ENCODE results near the gene ST7L. TPM values are rescaled to one million over a fixed set of nuclear protein-coding genes. Genes with fewer than 3 reads are reported as not detected.

Gene ST7L
- total RNA-seq, 1 experiment from 2014 or later, result 22.1 TPM

DNA sequence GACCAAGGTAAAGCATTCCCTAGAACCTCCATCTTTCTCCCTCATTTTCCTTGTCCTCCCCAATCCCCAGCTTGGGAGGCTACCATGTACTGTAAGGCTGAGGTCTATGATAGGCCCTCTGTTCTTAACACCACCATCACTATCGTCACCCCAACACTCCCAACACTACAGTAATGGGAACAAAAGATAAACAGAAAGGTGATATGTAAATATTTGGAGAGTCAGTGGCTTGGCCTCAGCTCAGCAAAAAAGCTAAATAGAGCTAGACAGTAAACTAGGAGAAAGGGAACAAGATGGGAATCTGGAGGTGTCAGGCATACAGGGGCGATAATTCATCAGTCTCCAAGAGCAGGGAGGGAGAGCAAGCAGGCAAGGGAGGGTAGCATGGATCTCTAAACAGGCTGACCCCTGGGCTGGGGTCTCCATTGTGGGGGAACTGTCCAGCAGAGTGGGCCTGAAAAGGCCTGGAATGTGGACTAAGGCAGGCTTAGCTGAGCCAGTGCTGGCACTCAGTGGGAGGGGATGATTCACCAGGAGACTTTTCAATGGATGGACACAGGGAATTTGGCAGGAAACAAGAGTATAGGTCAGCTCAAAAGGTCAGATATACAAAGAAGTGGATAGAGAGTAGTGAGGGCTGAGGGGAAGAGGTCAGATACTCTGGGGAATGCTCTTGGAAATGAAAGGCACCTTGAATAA is 103.5 kb downstream of the ST7L start:
- ChIA-PET CTCF (no interaction called here), POLR2A (ENCODE audit: unreplicated experiment) (no interaction called here)
- H4K20me1 ChIP-seq (ENCODE audit: insufficient read depth), result no peaks in the 10 kb centered on the region
- peak overlapping the region; percentile 33 for H3K4me2 ChIP-seq
- intact Hi-C loops (cut with micrococcal nuclease; ENCODE audit: unreplicated experiment), result no loop called here
- no peaks in the 10 kb centered on the region for H3K9me2 ChIP-seq (ENCODE audit: insufficient read depth)
- H2AFZ ChIP-seq, result no peak overlapping the region
- H3K27me3 ChIP-seq (ENCODE audit: insufficient read depth, low read depth), result no peaks in the 10 kb centered on the region
- peak in 1 of 2 experiments; percentile 63 for DNase-seq
- BruUV-seq (replicated peaks), result no TSS peak
- peak overlapping the region; percentile 17; the same call in 1 of the 2 replicates for H3K27ac ChIP-seq
- peaks cover 9% of the 10 kb centered on the region for H3F3A ChIP-seq (ENCODE audit: insufficient read depth, low read depth)
- peaks cover 18% of the 10 kb centered on the region for H3K4me1 ChIP-seq (replicated peaks; ENCODE audit: insufficient read depth)
- TF ChIP-seq EZH2 (IDR thresholded peaks at IDR 0.05; ENCODE audit: low read depth), result no peak
- TF ChIP-seq, protein P1, sequence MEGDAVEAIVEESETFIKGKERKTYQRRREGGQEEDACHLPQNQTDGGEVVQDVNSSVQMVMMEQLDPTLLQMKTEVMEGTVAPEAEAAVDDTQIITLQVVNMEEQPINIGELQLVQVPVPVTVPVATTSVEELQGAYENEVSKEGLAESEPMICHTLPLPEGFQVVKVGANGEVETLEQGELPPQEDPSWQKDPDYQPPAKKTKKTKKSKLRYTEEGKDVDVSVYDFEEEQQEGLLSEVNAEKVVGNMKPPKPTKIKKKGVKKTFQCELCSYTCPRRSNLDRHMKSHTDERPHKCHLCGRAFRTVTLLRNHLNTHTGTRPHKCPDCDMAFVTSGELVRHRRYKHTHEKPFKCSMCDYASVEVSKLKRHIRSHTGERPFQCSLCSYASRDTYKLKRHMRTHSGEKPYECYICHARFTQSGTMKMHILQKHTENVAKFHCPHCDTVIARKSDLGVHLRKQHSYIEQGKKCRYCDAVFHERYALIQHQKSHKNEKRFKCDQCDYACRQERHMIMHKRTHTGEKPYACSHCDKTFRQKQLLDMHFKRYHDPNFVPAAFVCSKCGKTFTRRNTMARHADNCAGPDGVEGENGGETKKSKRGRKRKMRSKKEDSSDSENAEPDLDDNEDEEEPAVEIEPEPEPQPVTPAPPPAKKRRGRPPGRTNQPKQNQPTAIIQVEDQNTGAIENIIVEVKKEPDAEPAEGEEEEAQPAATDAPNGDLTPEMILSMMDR (conservative IDR thresholded peaks at IDR 0.05), result no peak
- H3K36me3 ChIP-seq (ENCODE audit: low read depth), result no peaks in the 10 kb centered on the region
- no peaks in the 10 kb centered on the region for H3K79me2 ChIP-seq (ENCODE audit: low read depth)
- no peaks in the 10 kb centered on the region for H3K9me3 ChIP-seq (ENCODE audit: insufficient read depth, low read depth)
- H3K4me3 ChIP-seq, result no peak overlapping the region

DNA sequence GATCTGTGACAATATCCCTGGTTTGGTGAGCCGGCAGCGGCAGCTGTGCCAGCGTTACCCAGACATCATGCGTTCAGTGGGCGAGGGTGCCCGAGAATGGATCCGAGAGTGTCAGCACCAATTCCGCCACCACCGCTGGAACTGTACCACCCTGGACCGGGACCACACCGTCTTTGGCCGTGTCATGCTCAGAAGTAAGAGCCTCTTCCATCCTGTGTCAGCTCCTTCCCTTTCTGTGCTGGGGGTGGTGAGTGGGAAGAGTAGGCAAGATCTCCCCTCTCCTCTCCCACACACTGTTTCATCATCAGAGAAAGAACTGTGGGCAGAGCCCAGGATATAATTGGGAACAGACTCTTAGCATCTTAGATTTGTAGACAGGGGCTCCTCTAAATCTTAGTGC is 104.0 kb downstream of the ST7L start:
- H3K4me2 ChIP-seq, result peak overlapping the region; percentile 33
- no peak overlapping the region for H3K4me3 ChIP-seq
- no peak overlapping the region for H2AFZ ChIP-seq
- no peak for TF ChIP-seq EZH2 (IDR thresholded peaks at IDR 0.05; ENCODE audit: low read depth)
- TF ChIP-seq, protein P1 (conservative IDR thresholded peaks at IDR 0.05), result no peak
- H3K36me3 ChIP-seq (ENCODE audit: low read depth), result no peaks in the 10 kb centered on the region
- no peaks in the 10 kb centered on the region for H3K9me2 ChIP-seq (ENCODE audit: insufficient read depth)
- no peaks in the 10 kb centered on the region for H3K79me2 ChIP-seq (ENCODE audit: low read depth)
- ChIA-PET POLR2A (ENCODE audit: unreplicated experiment) (no interaction called here), CTCF (no interaction called here)
- no peaks in the 10 kb centered on the region for H4K20me1 ChIP-seq (ENCODE audit: insufficient read depth)
- H3K27ac ChIP-seq, result no peak overlapping the region
- H3K9me3 ChIP-seq (ENCODE audit: insufficient read depth, low read depth), result no peaks in the 10 kb centered on the region
- DNase-seq, result no peak
- H3K4me1 ChIP-seq (replicated peaks; ENCODE audit: insufficient read depth), result peaks cover 18% of the 10 kb centered on the region
- H3K27me3 ChIP-seq (ENCODE audit: insufficient read depth, low read depth), result no peaks in the 10 kb centered on the region
- no TSS peak for BruUV-seq (replicated peaks)
- intact Hi-C loops (cut with micrococcal nuclease; ENCODE audit: unreplicated experiment), result no loop called here
- H3F3A ChIP-seq (ENCODE audit: insufficient read depth, low read depth), result peaks cover 9% of the 10 kb centered on the region

DNA sequence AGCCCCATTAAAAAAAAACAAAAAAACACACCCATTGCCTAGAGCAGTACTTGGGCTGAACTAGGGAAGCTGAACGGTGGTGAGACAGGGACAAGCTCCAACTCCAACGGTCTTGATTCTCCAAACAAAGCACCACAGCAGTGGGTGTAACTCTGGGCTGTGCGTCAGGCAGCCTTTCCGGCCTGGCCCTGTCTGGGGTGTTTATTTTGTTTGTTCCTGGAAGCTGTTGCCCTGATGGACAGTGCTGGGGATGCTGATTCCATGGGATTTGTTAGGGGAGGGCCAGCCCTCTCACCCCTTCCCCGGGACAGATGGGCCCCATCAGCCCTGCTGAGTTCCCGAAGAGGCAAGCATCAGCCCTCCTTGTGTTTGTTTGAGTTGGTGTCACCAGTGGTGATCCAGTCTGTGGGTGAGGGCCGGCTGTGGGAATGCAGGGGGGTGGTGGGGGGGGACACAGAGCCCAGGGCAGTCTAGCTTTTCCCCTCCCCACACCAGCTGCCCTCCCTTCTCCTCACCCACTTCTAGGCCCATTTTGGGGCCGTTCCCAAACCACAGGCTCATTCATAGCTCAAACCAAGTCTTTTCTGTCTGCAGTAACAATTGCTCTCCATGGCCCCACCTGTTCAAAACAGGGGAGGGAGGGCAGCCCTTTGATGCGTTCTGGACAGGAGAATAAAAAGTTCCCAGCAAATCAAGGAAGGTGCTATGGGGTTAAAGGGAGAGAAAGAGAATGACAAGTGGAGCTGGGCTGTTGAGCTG is 105.7 kb downstream of the ST7L start:
- TF ChIP-seq, protein P1 (conservative IDR thresholded peaks at IDR 0.05), result no peak
- TF ChIP-seq EZH2 (IDR thresholded peaks at IDR 0.05; ENCODE audit: low read depth), result no peak
- intact Hi-C loops (cut with micrococcal nuclease; ENCODE audit: unreplicated experiment), result no loop called here
- ChIA-PET POLR2A (ENCODE audit: unreplicated experiment) (no interaction called here), CTCF (no interaction called here)
- DNase-seq, result no peak
- H3F3A ChIP-seq (ENCODE audit: insufficient read depth, low read depth), result peaks cover 9% of the 10 kb centered on the region
- BruUV-seq (replicated peaks), result no TSS peak
- H2AFZ ChIP-seq, result no peak overlapping the region
- H3K27me3 ChIP-seq (ENCODE audit: insufficient read depth, low read depth), result peaks cover 3% of the 10 kb centered on the region; the same call in 1 of the 2 replicates
- no peaks in the 10 kb centered on the region for H4K20me1 ChIP-seq (ENCODE audit: insufficient read depth)
- H3K4me1 ChIP-seq (replicated peaks; ENCODE audit: insufficient read depth), result peaks cover 21% of the 10 kb centered on the region
- no peaks in the 10 kb centered on the region for H3K79me2 ChIP-seq (ENCODE audit: low read depth)
- no peaks in the 10 kb centered on the region for H3K36me3 ChIP-seq (ENCODE audit: low read depth)
- H3K4me3 ChIP-seq, result no peak overlapping the region
- H3K9me3 ChIP-seq (ENCODE audit: insufficient read depth, low read depth), result no peaks in the 10 kb centered on the region
- H3K9me2 ChIP-seq (ENCODE audit: insufficient read depth), result no peaks in the 10 kb centered on the region
- H3K4me2 ChIP-seq, result no peak overlapping the region
- no peak overlapping the region for H3K27ac ChIP-seq
